Central memory CD4-positive, alpha-beta T cell (primary cell): ENCODE data around the gene MYO6.

Experiments
- DNase-seq: peaks from one replicate; pipeline ENCODE4 v3.0.0; 2022

The MYO6 gene

DNA sequence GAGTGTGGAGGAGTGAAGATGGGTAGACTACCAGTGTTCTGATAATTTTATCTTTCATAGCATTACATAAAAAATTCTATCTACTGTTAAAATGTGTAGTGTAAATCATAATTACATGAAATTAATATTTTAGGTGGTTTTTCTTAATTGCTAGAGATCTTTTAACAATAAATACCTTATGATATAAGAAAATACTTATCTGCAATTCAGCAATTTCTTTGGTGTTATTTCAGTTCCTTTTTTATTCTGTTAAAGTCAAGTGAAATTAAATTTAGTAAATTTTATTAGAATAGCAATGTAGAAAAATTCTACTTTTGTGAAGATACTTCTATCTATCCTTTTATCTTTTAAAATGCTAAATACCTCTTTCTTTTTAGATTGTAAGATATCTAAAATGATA, 219.1 kb downstream of the MYO6 start:
- no peak for DNase-seq
